ENCODE measurements around the gene HOXA4. TPM values are rescaled to one million over a fixed set of nuclear protein-coding genes. Genes with fewer than 3 reads are reported as not detected.

HOXA4 gene
- total and polyA plus RNA-seq, 3 experiments from 2014 or later = 0.11 to 0.20 TPM; not detected in 1

DNA sequence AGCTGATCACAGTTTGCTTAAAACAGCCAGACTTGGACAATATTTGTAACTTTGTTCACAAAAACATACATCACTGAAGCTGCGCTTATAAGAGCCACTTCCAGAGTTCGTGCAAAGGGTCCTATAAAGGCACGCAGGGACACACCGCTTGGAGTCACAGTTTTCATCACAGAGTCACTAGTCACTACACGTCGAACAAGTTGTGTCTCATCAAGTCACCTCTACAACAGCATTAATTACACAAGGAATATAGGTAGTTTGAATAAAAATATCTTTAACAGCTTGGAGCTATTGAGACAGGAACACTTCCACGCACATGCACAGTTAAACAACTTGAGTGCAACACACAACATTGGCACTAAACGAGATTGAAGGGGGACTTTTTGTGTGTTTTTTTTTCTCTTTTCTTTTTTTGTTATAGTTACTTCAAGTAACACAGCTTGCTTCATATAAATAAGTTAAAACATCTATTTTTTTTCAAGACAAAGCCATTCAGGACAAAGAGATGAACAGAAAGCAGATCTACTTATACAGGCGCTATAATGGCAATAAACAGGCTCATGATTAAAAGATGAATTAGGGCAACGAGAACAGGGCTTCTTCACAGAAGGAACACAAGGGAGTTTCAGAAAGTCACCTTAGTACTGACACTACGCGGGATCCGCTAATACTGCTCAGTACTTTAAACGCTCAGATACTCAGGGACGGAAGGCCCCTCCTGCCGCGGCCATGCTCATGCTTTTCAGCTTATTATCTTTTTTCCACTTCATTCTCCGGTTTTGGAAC is 10.8 kb upstream of the HOXA4 start:
- POLR2A ChIA-PET = no interaction called here
- no peak overlapping the region for H3K4me3 Mint-ChIP-seq
- CTCF ChIA-PET = interaction anchor here (1.3 to 1.7 kb wide), 2 partner anchors 9 to 10 kb away, joined by 4 to 5 read pairs; partner anchors contain the start of gene HOXA4
- no peaks in the 10 kb centered on the region for H3K36me3 ChIP-seq (ENCODE audit: insufficient read depth, low read length)
- no peak overlapping the region for H3K4me3 ChIP-seq (ENCODE audit: low read length)
- H3K4me1 ChIP-seq (ENCODE audit: insufficient read depth, low read length) = no peaks in the 10 kb centered on the region
- no peaks in the 10 kb centered on the region for H3K9me3 ChIP-seq (ENCODE audit: low read length)
- H3K9me3 Mint-ChIP-seq = no peaks in the 10 kb centered on the region
- no peak overlapping the region for H3K27ac Mint-ChIP-seq
- H3K27me3 ChIP-seq (ENCODE audit: insufficient read depth, low read length, poor library complexity, severe bottlenecking) = peaks cover 18% of the 10 kb centered on the region
- no peak overlapping the region for H3K27ac ChIP-seq (ENCODE audit: low read depth, low read length)
- no peaks in the 10 kb centered on the region for H3K36me3 Mint-ChIP-seq
- peaks cover 32 to 63% of the 10 kb centered on the region in 2 donors for H3K27me3 Mint-ChIP-seq
- H3K4me1 Mint-ChIP-seq = no peaks in the 10 kb centered on the region
- DNase-seq = no peak

- Mint-ChIP-seq H3K4me1 (no peaks in the 10 kb centered on the region), H3K9me3 (no peaks in the 10 kb centered on the region), H3K27ac (no peak overlapping the region), H3K4me3 (no peak overlapping the region), H3K36me3 (no peaks in the 10 kb centered on the region), H3K27me3 (peaks cover 32 to 66% of the 10 kb centered on the region in 2 donors)
- POLR2A ChIA-PET = no interaction called here
- H3K36me3 ChIP-seq (ENCODE audit: insufficient read depth, low read length) = no peaks in the 10 kb centered on the region
- H3K4me3 ChIP-seq (ENCODE audit: low read length) = no peak overlapping the region
- H3K4me1 ChIP-seq (ENCODE audit: insufficient read depth, low read length) = no peaks in the 10 kb centered on the region
- no peak for DNase-seq
- H3K27ac ChIP-seq (ENCODE audit: low read depth, low read length) = no peak overlapping the region
- no peaks in the 10 kb centered on the region for H3K9me3 ChIP-seq (ENCODE audit: low read length)
- CTCF ChIA-PET = no interaction called here
- H3K27me3 ChIP-seq (ENCODE audit: insufficient read depth, low read length, poor library complexity, severe bottlenecking) = peaks cover 20% of the 10 kb centered on the region
Observed at GRCh38 chr7:27140126-27140857, 9.7 kb upstream of the HOXA4 start.

DNA sequence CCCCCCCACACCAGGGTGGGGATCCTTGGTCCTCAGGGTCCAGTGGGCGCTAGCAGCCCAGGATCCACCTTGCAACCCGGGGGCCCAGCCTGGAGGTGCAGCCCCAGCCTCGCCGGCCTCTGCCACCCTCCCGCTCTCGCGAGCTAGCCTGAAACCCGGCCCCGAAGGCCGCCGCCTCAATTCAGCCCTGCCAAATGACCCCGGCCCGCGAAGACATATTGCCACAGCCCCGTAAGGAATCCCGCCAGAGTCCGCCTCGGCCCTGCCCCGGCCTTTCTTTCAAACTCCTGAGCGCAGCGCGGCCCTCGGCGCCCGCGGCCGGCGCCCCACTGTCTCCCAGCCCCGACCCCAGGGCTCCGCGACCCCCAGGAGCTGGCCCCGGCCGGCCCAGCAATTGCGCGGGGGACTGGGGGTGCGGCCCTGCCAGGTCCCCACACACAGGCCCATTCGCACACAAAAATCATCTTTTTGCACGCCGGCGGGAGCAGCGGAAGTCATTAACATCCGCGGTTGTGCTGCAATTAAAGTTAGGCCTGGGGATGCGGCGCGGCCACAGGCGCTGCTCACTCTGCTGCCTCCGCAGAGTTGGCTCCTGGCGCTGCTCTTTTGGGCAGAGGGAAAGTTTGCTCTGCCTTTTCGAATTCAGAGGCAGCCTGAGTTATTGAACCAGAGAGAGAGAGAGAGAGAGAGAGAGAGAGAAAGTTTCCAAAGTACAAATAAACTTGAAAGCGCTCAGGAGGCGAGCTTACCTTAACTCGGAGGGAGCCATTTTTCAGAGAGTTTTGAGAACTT is 9.0 kb upstream of the HOXA4 start:
- Mint-ChIP-seq H3K27ac (no peak overlapping the region), H3K9me3 (no peaks in the 10 kb centered on the region), H3K36me3 (no peaks in the 10 kb centered on the region), H3K4me1 (no peaks in the 10 kb centered on the region), H3K4me3 (no peak overlapping the region), H3K27me3 (peaks cover 31 to 70% of the 10 kb centered on the region in 2 donors)
- Histone ChIP-seq H3K4me3 (ENCODE audit: low read length) (no peak overlapping the region), H3K9me3 (ENCODE audit: low read length) (no peaks in the 10 kb centered on the region), H3K27ac (ENCODE audit: low read depth, low read length) (no peak overlapping the region), H3K27me3 (ENCODE audit: insufficient read depth, low read length, poor library complexity, severe bottlenecking) (peaks cover 23% of the 10 kb centered on the region), H3K4me1 (ENCODE audit: insufficient read depth, low read length) (no peaks in the 10 kb centered on the region), H3K36me3 (ENCODE audit: insufficient read depth, low read length) (no peaks in the 10 kb centered on the region)
- CTCF ChIA-PET = no interaction called here
- no peak for DNase-seq
- POLR2A ChIA-PET = no interaction called here

DNA sequence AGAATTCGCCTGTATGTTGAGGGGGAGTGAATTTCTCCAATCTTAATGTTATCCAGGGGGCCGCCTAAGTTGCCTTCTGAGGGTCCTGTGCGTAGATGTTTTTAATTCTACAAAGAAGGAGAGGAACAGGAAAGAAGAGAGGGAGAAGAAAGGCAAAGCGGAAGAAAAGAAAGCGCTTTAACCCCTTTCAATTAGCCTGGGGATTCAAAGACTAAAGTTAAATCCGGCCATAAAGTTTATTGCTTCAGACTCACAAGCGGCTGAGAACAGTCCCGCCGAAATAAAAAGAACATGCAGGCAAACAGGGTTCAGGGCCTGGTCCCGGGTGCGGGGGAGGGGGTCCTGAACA is 8.4 kb upstream of the HOXA4 start:
- no peaks in the 10 kb centered on the region for H3K4me1 ChIP-seq (ENCODE audit: insufficient read depth, low read length)
- no peaks in the 10 kb centered on the region for H3K36me3 Mint-ChIP-seq
- ChIA-PET POLR2A (no interaction called here), CTCF (no interaction called here)
- no peak overlapping the region for H3K27ac Mint-ChIP-seq
- H3K4me1 Mint-ChIP-seq = no peaks in the 10 kb centered on the region
- H3K4me3 ChIP-seq (ENCODE audit: low read length) = no peak overlapping the region
- no peak overlapping the region for H3K4me3 Mint-ChIP-seq
- no peaks in the 10 kb centered on the region for H3K9me3 Mint-ChIP-seq
- DNase-seq = no peak
- H3K27me3 Mint-ChIP-seq = peaks cover 30 to 70% of the 10 kb centered on the region in 2 donors
- H3K27me3 ChIP-seq (ENCODE audit: insufficient read depth, low read length, poor library complexity, severe bottlenecking) = peaks cover 23% of the 10 kb centered on the region
- no peaks in the 10 kb centered on the region for H3K36me3 ChIP-seq (ENCODE audit: insufficient read depth, low read length)
- H3K27ac ChIP-seq (ENCODE audit: low read depth, low read length) = no peak overlapping the region
- H3K9me3 ChIP-seq (ENCODE audit: low read length) = no peaks in the 10 kb centered on the region

GRCh38 chr7:27138472-27138871 is 7.9 kb upstream of the HOXA4 start:
- Mint-ChIP-seq H3K27me3 (peaks cover 33 to 73% of the 10 kb centered on the region in 2 donors), H3K4me3 (no peak overlapping the region), H3K36me3 (no peaks in the 10 kb centered on the region), H3K4me1 (no peaks in the 10 kb centered on the region), H3K27ac (no peak overlapping the region), H3K9me3 (no peaks in the 10 kb centered on the region)
- ChIA-PET POLR2A (no interaction called here), CTCF (no interaction called here)
- peaks cover 23% of the 10 kb centered on the region for H3K27me3 ChIP-seq (ENCODE audit: insufficient read depth, low read length, poor library complexity, severe bottlenecking)
- H3K27ac ChIP-seq (ENCODE audit: low read depth, low read length) = no peak overlapping the region
- H3K4me1 ChIP-seq (ENCODE audit: insufficient read depth, low read length) = no peaks in the 10 kb centered on the region
- no peak for DNase-seq
- no peaks in the 10 kb centered on the region for H3K9me3 ChIP-seq (ENCODE audit: low read length)
- H3K4me3 ChIP-seq (ENCODE audit: low read length) = no peak overlapping the region
- H3K36me3 ChIP-seq (ENCODE audit: insufficient read depth, low read length) = no peaks in the 10 kb centered on the region

- no peak for DNase-seq
- Histone ChIP-seq H3K4me3 (ENCODE audit: low read length) (no peak overlapping the region), H3K36me3 (ENCODE audit: insufficient read depth, low read length) (no peaks in the 10 kb centered on the region), H3K27me3 (ENCODE audit: insufficient read depth, low read length, poor library complexity, severe bottlenecking) (peaks cover 23% of the 10 kb centered on the region), H3K27ac (ENCODE audit: low read depth, low read length) (no peak overlapping the region), H3K4me1 (ENCODE audit: insufficient read depth, low read length) (no peaks in the 10 kb centered on the region), H3K9me3 (ENCODE audit: low read length) (no peaks in the 10 kb centered on the region)
- no peak overlapping the region for H3K27ac Mint-ChIP-seq
- CTCF ChIA-PET = no interaction called here
- no peaks in the 10 kb centered on the region for H3K9me3 Mint-ChIP-seq
- H3K36me3 Mint-ChIP-seq = no peaks in the 10 kb centered on the region
- H3K4me1 Mint-ChIP-seq = no peaks in the 10 kb centered on the region
- H3K4me3 Mint-ChIP-seq = no peak overlapping the region
- peaks cover 40 to 77% of the 10 kb centered on the region in 2 donors for H3K27me3 Mint-ChIP-seq
- POLR2A ChIA-PET = no interaction called here
Observed at GRCh38 chr7:27137640-27138315, 7.2 kb upstream of the HOXA4 start.

GRCh38 chr7:27134392-27134791 is 3.8 kb upstream of the HOXA4 start:
- no peak overlapping the region for H3K27ac Mint-ChIP-seq
- H3K36me3 ChIP-seq (ENCODE audit: insufficient read depth, low read length) = no peaks in the 10 kb centered on the region
- peaks cover 0 to 3% (median 0%) of the 10 kb centered on the region in 3 donors for H3K4me1 Mint-ChIP-seq
- no peaks in the 10 kb centered on the region for H3K9me3 Mint-ChIP-seq
- H3K36me3 Mint-ChIP-seq = no peaks in the 10 kb centered on the region
- H3K9me3 ChIP-seq (ENCODE audit: low read length) = no peaks in the 10 kb centered on the region
- ChIA-PET CTCF (interaction anchor here (2.0 kb wide), 1 partner anchor 16 kb away, joined by 5 read pairs; no protein-coding TSS in a partner anchor), POLR2A (no interaction called here)
- no peak overlapping the region for H3K4me3 Mint-ChIP-seq
- peaks cover 39 to 74% of the 10 kb centered on the region in 2 donors for H3K27me3 Mint-ChIP-seq
- no peak overlapping the region for H3K27ac ChIP-seq (ENCODE audit: low read depth, low read length)
- H3K27me3 ChIP-seq (ENCODE audit: insufficient read depth, low read length, poor library complexity, severe bottlenecking) = peaks cover 23% of the 10 kb centered on the region
- peaks cover 6% of the 10 kb centered on the region for H3K4me1 ChIP-seq (ENCODE audit: insufficient read depth, low read length)
- no peak for DNase-seq
- no peak overlapping the region for H3K4me3 ChIP-seq (ENCODE audit: low read length)
